HG03565 (cell line): ENCODE results near the gene THRB.

Experiments
- ATAC-seq: cut with Tn5 transposase; IDR thresholded peaks from one replicate; pipeline ENCODE4 v1.9.1; 2021; ENCODE audit warnings: mild to moderate bottlenecking, moderate library complexity; ENCODE audit not compliant: unreplicated experiment

The THRB gene

DNA sequence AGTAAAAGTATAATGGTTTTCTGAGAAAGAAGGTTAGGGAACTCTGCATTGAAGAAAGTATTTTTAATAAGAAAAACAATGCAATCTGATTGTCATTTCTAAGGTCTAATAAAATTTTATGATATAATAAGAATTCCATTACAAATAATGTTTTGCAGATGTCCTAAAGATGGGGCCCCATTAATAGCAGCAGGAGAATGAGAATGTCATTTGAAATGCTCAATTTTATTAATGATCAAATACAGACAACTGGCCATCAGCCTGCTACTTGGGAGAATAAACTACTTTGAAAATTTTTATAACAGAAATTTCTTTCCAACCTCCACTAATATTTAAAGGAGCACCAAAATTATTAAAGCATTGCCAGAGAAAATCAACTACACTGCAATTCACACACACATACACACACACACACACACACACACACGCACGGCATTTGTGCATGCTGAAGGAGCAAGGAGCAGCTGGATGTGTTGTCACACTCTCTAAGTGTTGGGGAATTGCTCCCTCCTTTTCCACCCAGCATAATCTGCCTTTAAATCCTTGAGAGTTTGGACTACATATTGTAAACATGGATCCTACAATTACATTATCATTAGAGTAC, 109.5 kb downstream of the THRB start:
- ATAC-seq: no peak

DNA sequence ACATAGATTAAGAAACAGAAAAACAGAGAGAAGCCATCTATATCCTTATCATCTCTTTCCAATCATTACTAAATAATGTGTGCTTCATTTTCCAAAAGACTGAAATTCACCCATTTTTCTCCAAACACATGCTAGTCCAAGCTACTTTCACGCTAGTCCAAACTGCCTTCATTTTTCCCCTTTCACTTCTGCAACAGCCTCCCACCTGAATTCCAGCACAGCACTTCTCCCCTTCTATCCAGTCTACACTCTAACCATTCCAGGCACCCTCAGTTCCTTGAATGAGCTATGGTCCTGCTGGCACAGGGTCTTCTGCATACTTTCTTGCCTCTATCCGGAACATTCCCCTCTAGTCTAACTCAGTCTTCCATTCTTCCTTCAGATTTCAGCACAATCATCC, 112.0 kb downstream of the THRB start:
- no peak for ATAC-seq

DNA sequence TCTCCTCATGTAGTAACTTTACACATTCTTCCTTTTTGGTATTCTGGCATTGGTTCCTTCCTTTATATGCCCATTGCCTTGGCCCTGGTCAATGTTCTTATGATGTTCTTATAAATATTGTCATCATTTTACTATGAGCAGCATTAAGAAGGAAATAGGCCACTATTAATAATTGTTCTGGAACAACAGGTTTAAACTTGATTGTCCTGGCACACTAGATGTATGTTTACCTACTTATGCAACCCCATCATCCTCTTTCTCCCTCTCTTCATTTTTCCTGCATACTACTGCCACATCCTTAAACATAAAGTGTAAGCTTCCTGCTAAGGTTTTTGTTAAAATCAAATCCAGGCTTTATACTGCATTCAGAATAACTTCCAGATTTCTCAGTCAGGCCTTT, 114.7 kb downstream of the THRB start:
- ATAC-seq: no peak

DNA sequence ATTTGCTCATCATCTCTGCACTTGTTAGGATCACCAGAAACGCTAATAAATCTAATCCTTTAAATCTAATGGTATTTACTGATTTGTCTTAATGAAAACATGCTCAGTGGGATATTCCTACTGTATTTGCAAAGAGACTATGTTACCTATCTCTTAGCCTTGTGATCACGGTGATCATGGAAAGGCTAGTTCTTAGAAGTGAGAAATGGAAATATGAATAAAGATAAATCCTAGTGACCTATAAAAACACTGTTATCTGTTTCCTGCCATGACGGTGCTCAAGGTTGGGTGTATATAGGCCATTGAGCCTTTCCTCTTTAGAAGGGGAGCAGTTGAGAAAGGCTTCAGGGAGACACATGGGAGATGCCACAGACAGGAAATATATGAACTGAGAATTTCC, 116.3 kb downstream of the THRB start:
- no peak for ATAC-seq

DNA sequence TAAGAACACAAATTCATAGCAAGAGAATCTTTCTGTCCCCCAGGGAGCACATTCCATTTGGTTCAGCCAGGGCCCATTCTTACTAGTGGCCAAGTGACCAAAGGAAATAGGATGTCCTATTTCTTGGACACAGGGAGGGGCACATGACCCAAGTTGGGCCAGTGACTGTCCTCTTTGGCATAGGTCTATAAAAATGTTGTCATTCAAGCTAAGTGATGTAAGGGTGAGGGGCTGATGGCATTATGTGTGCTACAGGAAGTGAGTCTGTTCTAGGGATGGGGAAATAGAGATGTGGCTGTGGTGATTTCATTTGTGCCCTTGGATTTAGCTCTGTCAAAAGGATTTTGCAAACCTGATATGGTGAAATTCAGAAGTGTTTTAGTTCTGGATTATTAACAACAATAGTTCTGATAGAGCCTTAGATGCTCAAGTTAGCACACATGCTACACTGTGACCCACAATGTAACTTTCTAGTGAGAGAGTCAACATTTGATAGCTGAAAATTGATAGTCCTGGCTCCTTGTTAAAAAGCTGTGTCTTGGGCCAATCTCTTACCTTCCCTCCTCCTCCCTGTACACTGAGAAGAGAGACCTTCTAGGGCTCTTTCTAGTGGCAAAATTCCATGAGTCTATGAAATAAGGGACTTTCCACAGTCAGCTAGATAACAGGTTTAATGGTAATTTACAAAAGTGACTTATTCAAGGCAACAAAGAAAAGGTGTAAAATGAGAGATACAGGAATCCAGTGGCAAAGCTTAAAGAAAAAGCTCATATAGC, 117.2 kb downstream of the THRB start:
- no peak for ATAC-seq

DNA sequence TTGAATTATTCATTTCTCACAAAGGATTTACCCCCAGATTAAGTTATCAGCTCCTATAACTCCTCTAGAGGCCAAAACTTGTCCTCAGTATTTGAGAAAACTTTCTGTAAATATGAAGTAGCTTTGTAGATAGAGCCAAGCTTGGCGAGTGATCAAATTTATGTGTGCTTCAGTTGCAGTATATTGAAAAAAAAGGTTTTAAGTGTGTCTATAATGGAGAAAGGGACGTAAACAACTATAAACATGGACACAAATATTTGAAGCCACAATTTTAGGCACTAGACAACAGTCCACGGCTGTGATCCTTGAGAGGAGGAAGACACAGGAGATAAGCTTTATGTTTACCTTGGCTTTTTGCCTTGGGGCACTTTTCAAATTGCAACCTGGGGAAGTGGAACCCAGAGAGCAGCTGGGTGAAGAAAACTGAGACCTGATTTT, 118.7 kb downstream of the THRB start:
- no peak for ATAC-seq

DNA sequence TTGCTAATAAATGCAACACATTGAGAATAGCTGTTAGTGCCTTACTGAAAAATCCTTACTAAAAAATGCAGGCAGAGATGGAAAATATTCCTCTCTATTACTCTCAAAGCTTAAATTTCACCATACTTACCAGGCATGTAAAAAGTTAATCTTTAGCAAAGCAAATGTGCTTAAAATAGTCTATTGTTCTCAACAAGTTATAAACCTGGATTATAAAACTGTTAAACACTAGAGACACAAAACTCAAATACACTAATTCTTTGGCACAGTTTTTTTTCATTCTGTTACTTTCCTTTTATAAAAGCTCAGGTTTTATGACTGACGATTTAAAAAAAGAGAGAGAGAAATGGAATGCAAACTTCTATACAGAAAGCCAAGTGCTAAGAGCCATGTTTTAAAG, 119.8 kb downstream of the THRB start:
- ATAC-seq: no peak

DNA sequence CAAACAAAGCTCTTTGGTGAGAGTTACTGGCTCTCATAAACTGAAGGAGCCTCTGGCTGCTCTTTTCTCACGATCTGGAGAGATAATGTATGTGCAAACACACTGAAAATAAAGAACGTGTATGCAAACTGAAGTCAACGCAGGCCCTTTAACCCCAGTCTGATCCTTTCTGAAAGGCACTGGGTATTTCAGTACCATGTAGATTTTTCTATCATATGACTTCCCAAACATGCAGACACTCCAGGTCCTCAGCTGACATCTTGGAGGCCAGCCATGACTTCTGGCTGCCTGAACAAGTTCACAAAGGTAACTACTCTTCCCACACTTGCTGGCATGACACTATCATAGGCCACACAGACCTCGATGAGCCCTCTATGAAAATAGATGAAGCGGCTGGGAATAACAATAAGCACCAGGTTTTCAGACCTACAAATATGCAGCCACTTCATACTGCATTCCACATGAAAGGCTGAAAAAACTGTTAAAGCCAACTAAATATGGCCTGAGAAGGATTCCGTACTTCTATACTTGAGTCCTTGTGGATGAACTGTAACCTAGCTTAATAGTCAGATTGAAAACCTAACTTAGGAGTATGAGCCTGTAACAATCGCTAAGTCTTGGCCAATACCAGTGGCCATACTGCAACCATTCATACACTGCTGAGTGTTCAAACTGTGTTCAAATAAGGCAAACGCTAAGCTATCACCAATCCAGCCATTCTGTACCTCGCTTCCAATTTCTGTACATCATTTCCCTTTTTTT, 121.3 kb downstream of the THRB start:
- ATAC-seq: no peak

DNA sequence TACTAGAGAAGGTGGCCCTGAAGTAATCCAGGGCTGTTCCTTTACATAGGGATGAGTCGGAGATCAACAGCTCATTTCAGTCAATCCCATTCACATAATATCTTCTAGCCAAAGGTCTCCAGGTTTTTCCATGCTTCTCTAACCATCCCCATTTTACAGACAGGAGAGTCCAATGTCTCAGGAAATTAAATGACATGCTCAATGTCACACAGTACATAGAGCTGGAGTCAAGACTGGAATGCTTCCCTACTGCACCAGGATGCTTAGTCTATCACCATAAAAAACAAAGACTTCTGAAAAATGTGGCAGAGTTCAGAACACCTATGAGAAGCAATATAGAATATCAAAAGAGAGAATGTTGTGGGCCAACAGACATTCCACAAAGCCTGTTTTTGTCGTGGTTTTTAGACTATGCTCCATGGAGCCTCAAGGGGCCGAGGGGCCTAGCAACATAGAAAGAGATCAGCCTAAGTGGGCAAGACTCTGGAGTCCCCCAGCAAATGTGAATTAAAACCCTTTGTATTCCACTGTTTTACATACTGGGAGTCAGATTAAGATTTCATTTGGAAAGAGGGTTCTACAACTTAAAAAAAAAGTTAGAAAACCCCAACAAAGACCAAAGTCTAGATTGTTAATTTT, 122.0 kb downstream of the THRB start:
- ATAC-seq: no peak

DNA sequence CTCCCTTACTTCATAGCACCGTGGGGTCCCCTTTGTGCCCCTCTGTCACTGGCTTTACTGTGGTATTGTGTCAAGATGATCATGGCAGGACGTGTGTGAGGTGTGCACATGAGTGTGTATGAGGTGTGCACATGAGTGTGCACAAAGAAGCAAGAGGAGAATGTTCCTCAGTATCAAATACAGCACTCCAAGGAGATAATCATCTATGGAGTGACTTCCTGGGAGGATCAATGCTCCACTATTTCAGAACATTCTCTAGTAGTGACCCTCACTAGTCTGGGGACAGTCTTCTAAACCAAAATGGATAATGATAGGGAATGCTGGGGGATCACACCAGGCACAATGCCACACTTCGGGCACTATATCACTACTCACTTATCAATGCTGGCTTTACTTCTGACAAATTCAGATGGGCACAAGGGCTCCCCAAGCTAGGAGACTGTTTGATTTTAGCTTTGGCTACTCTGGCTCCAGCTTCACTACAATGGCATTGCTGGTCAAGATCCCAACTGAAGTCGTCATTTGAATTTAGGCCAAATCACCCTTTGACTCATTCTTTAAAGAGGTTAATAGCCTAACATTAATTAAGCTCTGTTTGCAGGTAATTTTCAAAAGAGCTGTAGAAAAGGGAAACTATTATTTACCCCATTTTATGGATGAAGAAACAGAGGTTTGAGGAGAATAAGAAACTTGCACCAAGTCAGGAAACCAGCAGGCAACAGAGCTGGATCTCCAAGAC, 124.1 kb downstream of the THRB start:
- ATAC-seq: no peak

DNA sequence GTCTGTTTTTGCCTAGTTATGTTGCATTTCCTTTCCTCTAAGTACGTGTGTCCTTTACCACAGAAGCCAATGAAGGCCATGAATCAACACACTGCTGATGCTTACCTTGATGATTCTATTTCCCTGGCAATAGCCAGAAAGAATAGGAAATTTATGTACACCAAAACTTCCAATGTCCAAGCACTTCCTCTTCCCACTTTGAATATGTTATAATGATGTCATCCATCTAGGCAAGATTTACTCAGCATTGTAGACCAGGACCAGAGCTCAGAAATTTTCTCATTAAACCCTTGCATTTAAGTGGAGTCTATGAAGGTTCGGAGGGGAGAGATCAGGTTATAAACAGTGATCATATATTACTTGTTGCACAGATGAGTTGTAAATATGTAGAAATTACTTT, 126.0 kb downstream of the THRB start:
- no peak for ATAC-seq

DNA sequence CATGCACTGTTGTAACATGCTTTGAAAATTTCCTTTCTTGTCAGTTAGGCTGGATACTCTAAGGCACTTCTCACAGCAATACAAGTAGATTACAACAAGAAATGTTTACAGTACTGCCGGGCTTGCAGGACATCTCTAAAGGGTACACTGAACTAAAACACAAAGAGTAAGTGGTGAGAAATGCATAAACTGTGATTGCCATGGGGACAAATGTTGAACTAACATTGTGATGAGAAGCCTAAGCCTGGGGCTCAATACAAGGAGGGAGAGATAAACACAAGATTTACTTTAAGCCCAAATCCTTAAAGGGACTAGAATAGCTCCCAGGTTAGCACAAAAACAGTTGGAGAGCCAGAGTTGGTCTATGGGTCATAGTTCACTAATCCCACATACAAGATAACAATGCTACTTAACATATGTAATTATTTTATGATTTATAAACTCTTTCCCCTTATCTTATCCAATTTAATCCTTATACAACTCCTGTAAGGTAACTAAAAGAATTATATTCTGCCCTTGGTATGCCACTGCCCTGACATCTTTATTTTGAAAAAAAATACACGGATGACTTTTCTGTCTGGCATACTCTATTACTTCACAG, 126.9 kb downstream of the THRB start:
- no peak for ATAC-seq

DNA sequence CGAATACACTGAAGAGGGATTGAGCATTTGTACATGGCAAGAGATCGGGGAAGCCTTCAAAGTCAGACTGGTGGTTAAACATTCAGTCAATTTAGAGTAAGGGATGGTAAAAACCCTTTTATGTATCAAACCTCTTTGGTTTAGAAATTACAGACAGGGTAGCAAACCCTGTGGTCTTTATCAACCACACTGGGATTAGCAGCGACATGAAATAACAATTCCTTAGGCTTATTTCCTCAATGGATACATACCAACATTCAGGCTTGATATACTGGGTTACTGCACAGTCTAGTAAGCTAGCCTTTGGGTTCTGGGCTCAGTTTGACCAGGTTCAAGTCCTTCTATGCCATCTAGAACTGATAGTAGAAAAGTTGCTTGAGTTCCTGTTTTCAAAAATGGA, 127.4 kb downstream of the THRB start:
- no peak for ATAC-seq

DNA sequence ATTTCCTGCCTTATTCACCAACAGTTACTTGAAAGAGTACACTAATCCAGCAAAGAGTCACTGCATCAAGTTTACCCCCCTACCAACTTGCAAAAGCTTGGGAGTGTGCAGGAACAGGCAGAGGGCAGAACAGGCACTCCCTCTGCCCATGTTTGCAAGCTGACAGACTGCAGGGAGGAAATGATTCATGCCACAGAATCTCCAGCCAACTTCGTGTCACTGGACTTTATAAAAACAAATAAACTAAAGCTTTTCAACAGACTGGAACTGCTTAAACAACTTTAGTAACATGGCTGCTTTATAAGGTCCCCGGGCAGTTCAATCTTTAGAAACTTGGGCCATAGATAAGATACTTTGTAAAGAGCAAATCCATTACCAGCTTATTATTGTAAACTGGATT, 129.5 kb downstream of the THRB start:
- no peak for ATAC-seq

DNA sequence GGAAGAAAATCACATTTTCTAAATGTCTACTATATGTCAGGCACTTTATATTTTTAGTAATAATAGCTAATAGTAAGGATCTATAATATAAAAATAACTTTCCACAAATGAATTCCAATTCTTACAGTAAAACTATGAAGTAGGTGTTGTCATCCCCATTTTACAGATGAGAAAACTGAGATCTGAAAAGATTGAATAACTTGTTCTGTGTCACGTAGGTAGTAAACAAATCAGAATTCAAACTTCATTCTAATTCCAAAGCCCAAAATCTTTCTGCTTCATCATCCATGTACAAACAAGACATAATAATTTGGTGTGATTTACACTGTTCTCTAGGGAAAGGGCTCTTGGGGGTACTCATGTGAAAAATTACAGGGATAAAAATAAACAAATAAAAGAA, 130.3 kb downstream of the THRB start:
- ATAC-seq: no peak

DNA sequence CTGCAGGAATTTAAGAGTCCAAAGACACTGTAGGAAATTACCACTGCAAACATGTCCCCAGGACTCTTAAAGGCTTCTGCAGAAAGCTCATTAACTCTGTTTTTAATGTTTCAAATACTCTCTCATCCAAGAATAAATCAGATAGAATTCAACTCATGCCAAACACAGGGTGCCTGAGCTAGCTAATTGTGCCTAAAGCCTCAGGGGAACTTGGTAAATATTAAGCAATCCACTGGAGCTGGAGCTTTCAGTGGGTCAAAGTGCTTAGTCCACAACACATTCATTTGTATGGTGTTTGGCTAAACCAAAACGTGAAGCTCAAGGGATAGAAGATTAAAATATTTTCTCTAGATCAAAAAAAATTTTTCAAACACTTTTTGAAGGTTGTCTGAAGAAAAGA, 131.4 kb downstream of the THRB start:
- ATAC-seq: no peak

DNA sequence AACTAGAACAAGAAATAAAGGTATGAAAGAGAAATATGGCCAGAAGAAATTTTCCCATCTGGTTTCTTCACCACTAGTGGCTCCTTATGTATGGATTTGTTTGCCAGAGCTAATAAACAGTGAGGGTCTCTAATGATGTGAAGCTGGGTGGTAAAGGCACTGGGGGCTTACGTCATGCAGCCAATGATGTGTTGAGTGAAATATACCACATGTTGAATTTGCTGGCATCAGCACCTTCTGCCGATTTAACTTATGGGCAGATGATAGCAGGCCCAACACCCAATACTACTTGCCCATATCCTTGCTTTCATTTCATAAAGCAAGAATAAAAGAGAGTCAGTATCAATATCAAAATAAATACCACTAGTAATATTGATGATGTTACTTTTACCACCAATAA, 133.0 kb downstream of the THRB start:
- ATAC-seq: no peak

DNA sequence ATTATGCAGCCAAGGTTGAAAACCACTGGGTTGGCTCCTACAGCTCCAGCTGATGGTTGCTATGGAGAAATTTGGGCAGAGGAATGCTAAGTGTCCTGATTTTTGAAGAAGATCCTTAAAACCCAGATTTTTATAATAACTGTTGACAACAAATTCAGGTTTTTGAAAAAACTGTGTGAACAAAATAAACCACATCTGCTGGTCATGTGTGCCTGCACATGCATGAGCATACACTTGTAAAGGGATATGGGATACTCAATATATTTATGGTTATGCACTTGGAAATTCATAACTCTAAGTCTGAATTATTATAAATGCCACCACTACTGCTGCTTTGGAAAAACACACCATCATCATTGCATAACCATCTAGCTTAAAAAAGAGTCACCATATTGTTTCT, 133.7 kb downstream of the THRB start:
- no peak for ATAC-seq

DNA sequence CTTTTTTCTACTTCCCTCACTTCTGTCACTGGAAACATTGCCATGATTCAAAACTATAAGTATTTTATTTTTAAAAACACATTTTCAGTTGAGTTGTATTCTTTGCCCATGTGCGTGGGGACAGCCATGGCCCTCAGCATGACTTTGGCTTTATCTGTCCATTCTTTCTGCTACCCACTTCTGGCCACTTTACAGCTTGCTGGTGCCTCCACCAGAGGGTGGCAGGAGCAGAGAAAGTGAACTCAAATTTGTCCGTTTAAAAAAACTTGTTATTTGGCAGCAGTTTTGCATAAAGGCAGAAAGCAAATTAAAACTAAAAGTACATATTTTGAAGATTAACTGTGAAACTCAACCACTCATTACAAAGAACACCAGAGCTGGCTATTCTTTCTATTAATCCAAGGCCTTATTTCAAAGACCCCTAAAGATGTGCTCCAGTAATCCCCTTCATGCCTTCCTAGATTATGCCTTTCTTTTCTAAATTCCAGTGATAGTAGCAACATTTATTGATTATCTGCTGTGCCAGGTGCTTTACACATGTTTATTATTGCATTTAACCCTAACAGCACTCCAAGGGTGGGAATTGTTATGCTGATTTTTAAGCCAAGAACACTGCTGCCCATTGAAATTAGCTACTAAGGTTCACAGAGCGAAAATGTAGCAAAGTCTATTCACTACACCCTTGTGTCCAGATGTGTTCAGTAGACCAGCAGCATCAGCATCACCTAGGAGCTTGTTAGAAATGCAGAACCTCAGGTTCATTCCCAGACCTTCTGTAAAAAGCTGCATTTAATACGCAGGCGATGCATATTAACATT, 134.8 kb downstream of the THRB start:
- no peak for ATAC-seq

DNA sequence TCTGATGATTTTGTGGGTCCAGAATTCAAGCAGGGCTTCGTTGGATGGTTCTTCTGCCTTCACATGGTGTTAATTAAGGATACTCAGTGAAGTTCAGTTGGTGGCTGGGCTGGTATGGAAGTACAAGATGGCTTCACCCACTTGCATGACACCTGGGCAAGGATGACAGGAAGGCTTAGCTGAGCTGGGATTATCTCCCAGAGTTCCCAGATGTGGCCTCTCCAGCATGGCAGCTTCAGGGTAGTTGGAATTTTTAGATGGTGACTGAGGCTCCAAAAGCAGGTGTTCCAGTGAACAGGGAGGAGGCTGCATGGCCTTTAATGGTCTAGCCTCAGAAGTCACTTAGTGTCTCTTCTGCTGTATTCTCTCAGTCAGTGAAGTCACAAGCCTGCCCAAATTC, 135.5 kb downstream of the THRB start:
- no peak for ATAC-seq
